ENCODE measurements around the gene ETNK2. TPM values are rescaled to one million over a fixed set of nuclear protein-coding genes. Genes with fewer than 3 reads are reported as not detected.

ETNK2 gene
- polyA plus RNA-seq, 2 of the 4 experiments (the other 2 are of a cell fraction) = 3.4 to 5.2 TPM

- ChIA-PET CTCF (interaction anchor here (1.5 kb wide), 1 partner anchor 9 kb away, joined by 3 read pairs; no protein-coding TSS in a partner anchor), POLR2A (no interaction called here)
- no peak overlapping the region for H3K4me3 ChIP-seq
- WGBS (ENCODE audit: missing lambda C conversion rate) = 92% methylated on average over 7 of the region's 7 CpGs
- no peaks in the 10 kb centered on the region for H3K9me3 ChIP-seq
- H3K4me1 ChIP-seq = peaks cover 51% of the 10 kb centered on the region
- FAIRE-seq (no peak), ATAC-seq (no peak), DNase-seq (ENCODE audit: low read depth in 1 of 2, low spot score in 1 of 2) (no peak)
- TF ChIP-seq RAD21 (conservative IDR thresholded peaks at IDR 0.05 in 1 of 2, IDR thresholded peaks at IDR 0.05 in 1 of 2) (no peak), MYC (IDR thresholded peaks at IDR 0.05; ENCODE audit: borderline replicate concordance, low read length) (no peak), CEBPB (IDR thresholded peaks at IDR 0.05) (no peak), RFX5 (IDR thresholded peaks at IDR 0.05) (no peak)
- H3K27ac ChIP-seq = peak overlapping the region; percentile 53 to 61; a peak in 4 of 6 replicates
- H3K4me2 ChIP-seq = no peak overlapping the region
These were observed 68.4 kb downstream of the ETNK2 start for GRCh38 chr1:204083491-204083890.

- Histone ChIP-seq H3K27ac (peak overlapping the region; percentile 57 to 71; a peak in 4 of 6 replicates), H3K9me3 (no peaks in the 10 kb centered on the region), H3K4me1 (peaks cover 53% of the 10 kb centered on the region), H3K4me3 (no peak overlapping the region), H3K4me2 (no peak overlapping the region)
- WGBS (ENCODE audit: missing lambda C conversion rate) = 91% methylated on average over 6 of the region's 8 CpGs
- ChIA-PET POLR2A (no interaction called here), CTCF (interaction anchor here (5.7 kb wide), 1 partner anchor 46 kb away, joined by 30 read pairs; no protein-coding TSS in a partner anchor)
- FAIRE-seq (no peak), DNase-seq (ENCODE audit: low read depth in 1 of 2, low spot score in 1 of 2) (no peak), ATAC-seq (no peak)
- TF ChIP-seq, protein P1, sequence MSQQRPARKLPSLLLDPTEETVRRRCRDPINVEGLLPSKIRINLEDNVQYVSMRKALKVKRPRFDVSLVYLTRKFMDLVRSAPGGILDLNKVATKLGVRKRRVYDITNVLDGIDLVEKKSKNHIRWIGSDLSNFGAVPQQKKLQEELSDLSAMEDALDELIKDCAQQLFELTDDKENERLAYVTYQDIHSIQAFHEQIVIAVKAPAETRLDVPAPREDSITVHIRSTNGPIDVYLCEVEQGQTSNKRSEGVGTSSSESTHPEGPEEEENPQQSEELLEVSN (IDR thresholded peaks at IDR 0.05; ENCODE audit: borderline replicate concordance, low read depth) = no peak
- no peak for TF ChIP-seq KDM1A (IDR thresholded peaks at IDR 0.05; ENCODE audit: low read depth)
- TF ChIP-seq BHLHE40 (IDR thresholded peaks at IDR 0.05; ENCODE audit: low read depth, low read length) = no peak
- no peak for TF ChIP-seq ELK1 (IDR thresholded peaks at IDR 0.05; ENCODE audit: low read depth, low read length)
- no peak for TF ChIP-seq MAFK (IDR thresholded peaks at IDR 0.05; ENCODE audit: partially characterized antibody)
- TF ChIP-seq PHF8 (IDR thresholded peaks at IDR 0.05; ENCODE audit: borderline replicate concordance, low read depth) = no peak
- TF ChIP-seq ESRRA (IDR thresholded peaks at IDR 0.05; ENCODE audit: borderline replicate concordance, low read length) = no peak
- TF ChIP-seq ATOH8 (CRISPR knock-in tag; IDR thresholded peaks at IDR 0.05; ENCODE audit: low read depth) = no peak
- no peak for TF ChIP-seq JUN (IDR thresholded peaks at IDR 0.05)
- TF ChIP-seq MAX (IDR thresholded peaks at IDR 0.05) = no peak
- no peak for TF ChIP-seq RCOR1 (IDR thresholded peaks at IDR 0.05; ENCODE audit: low read depth, low read length)
- no peak for TF ChIP-seq ZFP36 (IDR thresholded peaks at IDR 0.05; ENCODE audit: borderline replicate concordance, partially characterized antibody)
- TF ChIP-seq CTCF (IDR thresholded peaks at IDR 0.05) = no peak
- no peak for TF ChIP-seq HOXA7 (CRISPR knock-in tag; IDR thresholded peaks at IDR 0.05)
- no peak for TF ChIP-seq TP53 (CRISPR knock-in tag; IDR thresholded peaks at IDR 0.05)
- TF ChIP-seq PBX3 (IDR thresholded peaks at IDR 0.05) = no peak
- TF ChIP-seq NFE2L2 (conservative IDR thresholded peaks at IDR 0.05; ENCODE audit: low read length) = no peak
These were observed 69.9 kb downstream of the ETNK2 start for GRCh38 chr1:204081791-204082513.

Measured in A549 (cell line).